Stimulated activated CD4-positive, alpha-beta T cell treated with anti-CD3 and anti-CD28 coated beads, Interleukin-12 subunit alpha, Interleukin-12 subunit beta, amount 100 ng/mL, for 24 hours (primary cell): ENCODE data around the gene MAT1A.

Experiments
- DNase-seq, 2 experiments: peaks; one replicate each; pipeline ENCODE4 v3.0.0-alpha.2; 2020; ENCODE audit warnings: low read depth in 2 of 2

MAT1A gene

GRCh38 chr10:80281784-80282765, 7.4 kb downstream of the MAT1A start:
- DNase-seq, result no peak

GRCh38 chr10:80281292-80281691, 8.2 kb downstream of the MAT1A start:
- DNase-seq, result no peak

GRCh38 chr10:80280071-80280800, 9.2 kb downstream of the MAT1A start:
- no peak for DNase-seq

GRCh38 chr10:80279146-80279545, 10.3 kb downstream of the MAT1A start:
- no peak for DNase-seq

- DNase-seq, result no peak
These were observed 11.0 kb downstream of the MAT1A start for GRCh38 chr10:80278480-80278879.

- no peak for DNase-seq
These were observed 11.7 kb downstream of the MAT1A start for GRCh38 chr10:80277567-80278250.

GRCh38 chr10:80277016-80277415, 12.4 kb downstream of the MAT1A start:
- no peak for DNase-seq

GRCh38 chr10:80276335-80276734, 13.1 kb downstream of the MAT1A start:
- no peak for DNase-seq

- DNase-seq, result no peak
These were observed 13.7 kb downstream of the MAT1A start for GRCh38 chr10:80275756-80276155.

GRCh38 chr10:80275135-80275498, 14.3 kb downstream of the MAT1A start:
- DNase-seq, result no peak

GRCh38 chr10:80274396-80275134, 14.9 kb downstream of the MAT1A start:
- DNase-seq, result no peak

GRCh38 chr10:80273523-80274170, 15.8 kb downstream of the MAT1A start:
- DNase-seq, result no peak

- DNase-seq, result no peak
These were observed 16.5 kb downstream of the MAT1A start for GRCh38 chr10:80272793-80273522.

- no peak for DNase-seq
These were observed 18.0 kb downstream of the MAT1A start for GRCh38 chr10:80271416-80271815.

GRCh38 chr10:80270887-80271286, 18.6 kb downstream of the MAT1A start:
- no peak for DNase-seq

- no peak for DNase-seq
These were observed 20.4 kb downstream of the MAT1A start for GRCh38 chr10:80268938-80269588.

GRCh38 chr10:80268266-80268665, 21.2 kb downstream of the MAT1A start:
- DNase-seq, result no peak

- no peak for DNase-seq
These were observed 23.0 kb downstream of the MAT1A start for GRCh38 chr10:80266513-80266863.

GRCh38 chr10:80265740-80266512, 23.5 kb downstream of the MAT1A start:
- DNase-seq, result no peak
